GM21390 (cell line): ENCODE measurements around the gene NFAM1.

Experiments used
- ATAC-seq: cut with Tn5 transposase; IDR thresholded peaks from one replicate; pipeline ENCODE4 v1.9.1; 2021; ENCODE audit not compliant: unreplicated experiment

Gene NFAM1

GRCh38 chr22:42439821-42440674 is 7.8 kb upstream of the NFAM1 start:
- no peak for ATAC-seq

- ATAC-seq: no peak
These were observed 6.9 kb upstream of the NFAM1 start for GRCh38 chr22:42439021-42439567.

DNA sequence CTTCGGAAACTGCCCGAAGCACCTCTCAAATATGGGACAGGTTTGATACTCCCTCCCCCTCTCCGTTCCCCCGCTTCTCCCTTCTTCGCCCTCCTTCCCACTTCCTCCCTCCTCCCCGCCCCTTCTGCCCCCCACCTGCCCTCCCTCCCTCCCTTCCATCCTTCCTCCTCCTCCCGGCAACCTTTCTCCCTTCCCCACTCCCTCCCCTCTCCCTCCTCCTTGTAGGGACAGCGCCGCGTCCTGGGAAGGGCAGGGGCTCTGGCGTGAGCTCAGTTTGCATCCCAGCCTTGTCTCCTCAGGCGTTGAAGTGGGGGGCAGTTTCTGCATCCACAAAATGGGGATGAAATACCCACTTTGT is 6.1 kb upstream of the NFAM1 start:
- no peak for ATAC-seq

DNA sequence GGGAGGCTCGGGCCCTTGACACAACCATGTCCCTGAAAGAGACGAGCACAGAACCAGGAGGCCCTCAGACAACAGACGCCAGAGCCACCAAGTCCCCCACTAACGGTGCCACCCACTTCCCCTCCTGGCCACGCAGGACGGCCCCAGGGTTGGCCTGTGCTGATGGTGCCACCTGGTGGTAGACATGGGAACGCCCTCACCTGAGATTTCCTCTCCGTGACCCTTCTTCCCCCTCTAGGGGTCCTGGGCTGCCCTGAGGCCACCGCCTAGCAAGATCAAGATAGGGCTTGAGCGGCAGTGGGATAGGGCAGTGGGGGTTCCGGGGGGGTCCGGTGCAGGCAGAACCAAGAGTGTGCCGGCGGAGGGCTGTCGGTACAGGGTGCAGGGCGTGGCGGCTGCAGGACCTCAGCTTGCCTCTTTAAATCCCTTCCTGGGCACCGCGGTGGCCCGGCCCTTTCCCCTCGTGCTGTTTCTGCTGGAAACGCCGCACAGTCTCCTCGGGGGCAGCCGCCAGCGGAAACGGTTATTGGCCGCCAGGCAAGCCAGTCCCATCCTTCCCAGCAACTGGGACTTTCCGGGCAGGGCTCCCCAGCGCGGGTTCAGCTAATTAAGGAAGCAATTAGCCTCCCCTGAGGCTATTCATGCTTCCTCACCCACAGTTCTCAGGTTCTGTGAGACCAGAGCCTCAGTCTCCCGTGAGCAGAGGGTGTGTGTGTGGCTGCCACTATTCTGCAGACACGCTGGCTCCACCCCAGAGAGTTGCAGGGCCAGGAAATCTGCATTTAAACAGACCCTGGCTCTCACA is 5.5 kb upstream of the NFAM1 start:
- peak; percentile 38 for ATAC-seq

DNA sequence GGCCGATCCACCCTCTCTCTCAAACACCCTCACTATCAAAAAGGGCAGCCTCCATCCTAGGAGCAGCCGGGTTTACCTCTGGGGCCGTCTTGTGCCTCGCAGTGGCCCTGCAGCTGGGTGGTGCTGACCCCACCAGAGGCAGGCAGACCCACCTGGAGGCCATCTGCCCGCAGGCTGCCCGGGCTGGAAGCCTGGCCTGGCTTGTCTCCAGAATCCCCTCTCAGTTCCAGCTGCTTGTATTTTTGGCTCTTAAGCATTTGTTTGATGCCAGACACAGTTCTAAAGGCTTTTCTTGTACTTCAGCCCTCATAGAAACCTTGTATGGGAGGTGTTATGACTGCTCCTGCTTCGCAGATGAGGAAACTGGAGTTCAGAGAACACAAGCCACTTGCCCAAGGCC is 4.2 kb upstream of the NFAM1 start:
- ATAC-seq: no peak

GRCh38 chr22:42434748-42435425 is 2.7 kb upstream of the NFAM1 start:
- ATAC-seq: no peak

DNA sequence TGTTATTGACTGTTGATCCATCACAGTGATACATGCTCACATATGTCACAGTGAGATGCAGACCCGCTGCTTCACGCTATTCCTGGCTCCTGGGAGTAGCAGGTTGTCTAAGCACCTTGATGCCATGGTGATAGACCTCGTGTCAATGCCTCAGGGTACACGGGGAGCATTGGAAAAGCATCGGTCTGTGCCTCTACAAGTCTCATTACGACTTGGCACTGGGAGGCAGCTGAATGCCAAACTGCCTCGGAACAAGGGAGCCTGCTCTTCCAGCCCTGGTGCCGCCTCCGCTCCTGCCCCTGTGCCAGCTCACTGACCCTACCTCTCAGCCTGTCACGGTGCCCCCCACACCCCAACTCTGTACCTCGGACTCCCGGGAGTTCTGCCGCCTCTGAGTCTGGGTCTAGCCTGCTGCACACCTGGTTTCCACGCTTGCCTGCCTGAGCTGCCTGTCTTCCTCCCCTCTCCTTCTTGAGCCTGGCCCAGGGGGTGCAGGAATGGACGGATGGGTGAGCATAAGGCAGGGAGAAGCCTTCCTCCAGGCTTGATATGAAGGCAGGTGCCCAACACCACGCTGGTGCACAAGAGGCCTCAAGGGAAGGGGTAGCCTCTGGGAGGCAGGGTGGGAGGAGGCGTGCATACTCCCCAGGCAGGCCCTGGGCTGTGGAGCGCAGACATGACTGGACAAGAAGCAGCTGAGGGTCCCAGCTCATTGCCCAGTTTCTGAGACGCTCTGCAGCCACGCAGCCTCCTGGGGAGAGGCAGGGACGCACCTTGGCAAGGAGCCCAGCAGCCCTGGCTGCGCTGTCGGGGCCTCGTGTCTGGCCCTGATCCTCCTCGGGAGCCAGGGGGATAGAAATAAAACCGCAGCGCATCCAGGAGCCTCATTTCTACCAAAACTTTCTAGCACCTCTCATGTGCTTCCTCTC is 1.8 kb upstream of the NFAM1 start:
- ATAC-seq: no peak

- ATAC-seq: no peak
These were observed 615 bp upstream of the NFAM1 start for GRCh38 chr22:42432818-42433217.

DNA sequence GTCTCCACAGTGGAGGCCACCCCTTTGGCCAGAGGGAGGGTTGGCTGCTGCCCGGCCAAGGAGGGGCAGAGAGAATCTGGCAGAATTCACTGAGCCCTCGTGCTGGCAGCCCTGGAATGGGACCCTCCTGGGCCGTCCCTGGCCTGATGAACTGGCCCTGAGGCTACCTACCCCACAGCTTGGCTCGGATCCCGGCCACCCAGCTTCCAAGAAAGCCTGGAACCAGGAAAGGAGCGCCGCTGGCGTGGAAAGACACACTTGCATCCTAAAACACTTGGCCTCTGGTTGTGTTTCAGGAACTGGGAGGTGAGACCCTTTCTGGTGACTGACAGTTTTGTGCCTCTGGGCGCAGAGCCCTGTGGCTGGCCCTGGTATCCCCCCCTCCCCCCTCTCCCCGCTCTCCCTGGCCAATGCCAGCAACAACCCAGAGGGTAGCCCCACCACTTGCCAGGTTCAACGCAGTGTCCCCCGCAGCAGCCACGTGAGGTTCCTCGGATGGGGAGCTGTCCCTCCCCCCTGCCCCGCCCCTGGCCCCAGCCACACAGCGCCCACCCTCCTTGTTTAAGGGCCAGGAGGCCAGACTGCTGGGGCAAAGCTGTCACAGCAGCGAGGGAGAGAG is 693 bp downstream of the NFAM1 start:
- no peak for ATAC-seq

- no peak for ATAC-seq
These were observed 1.6 kb downstream of the NFAM1 start for GRCh38 chr22:42430528-42431125.

- no peak for ATAC-seq
These were observed 3.4 kb downstream of the NFAM1 start for GRCh38 chr22:42428760-42429159.

- ATAC-seq: no peak
These were observed 4.2 kb downstream of the NFAM1 start for GRCh38 chr22:42428025-42428424.

DNA sequence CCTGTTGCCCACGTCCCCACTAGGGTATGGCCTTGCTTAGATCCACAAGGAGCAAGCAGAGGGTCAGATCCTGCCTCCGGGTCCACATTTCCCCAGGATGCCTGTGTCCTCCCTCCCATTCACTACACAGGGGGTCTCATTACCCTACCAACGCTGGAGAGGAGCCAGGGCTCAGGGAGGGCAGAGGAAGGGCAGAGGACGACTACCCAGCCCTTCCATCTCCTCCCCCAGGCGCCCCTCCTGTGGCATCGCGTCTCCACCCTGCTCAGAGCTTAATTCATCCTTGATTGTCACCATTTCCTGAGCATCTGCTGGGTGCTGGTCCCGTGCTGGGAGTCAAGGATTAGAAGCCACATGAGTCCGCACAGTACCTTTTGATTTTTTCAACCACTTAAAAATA is 5.0 kb downstream of the NFAM1 start:
- ATAC-seq: no peak

- no peak for ATAC-seq
These were observed 6.2 kb downstream of the NFAM1 start for GRCh38 chr22:42425989-42426355.

- ATAC-seq: no peak
These were observed 6.7 kb downstream of the NFAM1 start for GRCh38 chr22:42425337-42425988.

DNA sequence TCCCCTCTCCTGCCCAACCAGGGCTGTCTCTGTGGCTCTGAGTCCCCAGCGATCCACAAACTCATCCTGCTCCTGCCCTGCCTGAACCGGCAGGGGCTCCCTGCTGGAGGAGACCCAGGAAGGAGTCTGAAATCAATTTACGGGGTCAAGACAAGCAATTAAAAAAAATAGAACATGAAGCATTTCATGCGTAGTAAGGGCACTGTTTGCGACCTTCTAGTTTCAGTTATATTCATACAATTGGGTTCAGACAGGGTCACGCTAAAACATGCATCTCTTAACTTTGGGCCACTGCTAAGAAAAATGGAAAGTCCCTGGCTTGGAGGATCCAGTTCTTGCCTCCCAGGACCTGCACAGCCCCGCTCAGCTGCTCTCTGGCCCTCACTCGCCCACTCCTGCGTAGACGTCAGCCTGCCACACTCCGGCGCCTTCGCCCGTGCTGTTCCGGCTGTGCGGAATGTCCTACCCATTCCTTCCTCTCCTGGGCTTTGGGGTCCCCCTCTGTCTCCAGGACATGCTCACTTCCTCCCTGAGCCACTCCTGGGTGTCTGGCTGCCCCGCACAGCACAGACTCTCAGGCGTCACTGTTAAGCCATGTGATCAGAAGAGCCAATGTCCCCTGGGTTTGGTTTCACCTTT is 12.8 kb downstream of the NFAM1 start:
- ATAC-seq: no peak

- no peak for ATAC-seq
These were observed 13.4 kb downstream of the NFAM1 start for GRCh38 chr22:42418811-42419242.

DNA sequence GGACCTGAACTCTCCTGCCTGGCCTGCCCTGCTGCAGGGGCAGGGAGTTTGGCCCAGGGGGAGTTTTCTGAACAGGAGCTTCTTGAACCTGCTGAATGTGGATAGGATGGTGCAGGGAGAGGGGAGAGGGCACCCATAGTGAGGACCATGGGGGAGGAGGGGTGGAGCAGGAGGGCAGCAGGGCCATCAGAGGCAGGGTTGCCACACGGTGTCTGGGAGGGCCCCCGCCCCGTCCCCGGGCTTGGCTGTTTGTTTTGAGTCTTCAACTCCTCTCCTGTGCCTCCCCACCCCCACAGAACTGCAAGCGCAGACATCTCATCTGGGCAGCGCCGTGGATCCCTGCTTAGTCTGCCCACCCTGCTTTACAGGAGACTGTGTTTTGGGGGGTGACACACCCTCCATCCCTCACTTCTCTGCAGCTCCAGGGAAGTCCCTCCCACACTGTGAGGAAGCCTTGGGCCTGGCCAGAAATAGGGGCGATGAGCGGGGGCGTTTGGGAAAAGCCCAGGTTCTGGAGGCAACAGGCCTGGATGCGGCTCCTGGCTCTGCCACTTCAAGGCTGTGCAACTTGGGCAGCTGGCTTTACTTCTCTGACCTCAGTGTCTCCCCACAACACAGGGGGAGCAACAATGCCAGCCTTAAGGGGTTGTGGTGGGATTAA is 14.4 kb downstream of the NFAM1 start:
- ATAC-seq: no peak
